GM12878 (cell line): ENCODE measurements around the gene SLC39A7. TPM values are rescaled to one million over a fixed set of nuclear protein-coding genes. Genes with fewer than 3 reads are reported as not detected.

Source experiments
- ATAC-seq: fragments of 200-7000 bp; cut with Tn5 transposase; 3 replicates; pipeline ENCODE4 v1.9.1; 2020; ENCODE audit warnings: mild to moderate bottlenecking, moderate library complexity
- BruUV-seq: library from RNA; stranded (reverse); fragments of 400-500 nt; replicated peaks from 2 replicates; lab custom pipeline; 2021; lab: Mats Ljungman, UMichigan
- CTCF ChIA-PET: fragments of 300-600 bp; sonication (Branson Sonifier 250); formaldehyde crosslinking; extraction: SDS; loops from one replicate; lab custom pipeline; 2021; ENCODE audit warnings: inconsistent platforms; lab: Yijun Ruan, JAX
- POLR2A ChIA-PET: fragments of 350-600 bp; formaldehyde crosslinking; extraction: SDS; loops from one replicate; lab custom pipeline; 2021; ENCODE audit warnings: inconsistent platforms; lab: Charles Lee
- RAD21 ChIA-PET: fragments of 300-600 bp; sonication (Branson Sonifier 250); formaldehyde crosslinking; loops from one replicate; lab custom pipeline; 2023; ENCODE audit warnings: antibody characterized with exemption; ENCODE audit not compliant: unreplicated experiment; lab: Charles Lee
- SMC1A ChIA-PET: fragments of 300-600 bp; sonication (Branson Sonifier 250); formaldehyde crosslinking; loops from one replicate; lab custom pipeline; 2023; ENCODE audit not compliant: unreplicated experiment, uncharacterized antibody; lab: Charles Lee
- DNase-seq: peaks from one replicate; pipeline ENCODE4 v3.0.0-alpha.2; 2011; ENCODE audit warnings: low read depth, low spot score
- FAIRE-seq: peaks from 3 replicates; lab custom pipeline; 2011; peaks lifted over from hg19 to GRCh38; lab: Jason Lieb, UNC
- H2AFZ ChIP-seq: 2 replicates; pipeline ENCODE4 v1.6.0; 2011; ENCODE audit warnings: low read depth, low read length, control low read depth; ENCODE audit not compliant: control insufficient read depth
- H3K27ac ChIP-seq: 2 replicates; pipeline ENCODE4 v1.5.1; 2011; ENCODE audit warnings: control low read depth; ENCODE audit not compliant: control insufficient read depth, insufficient read depth
- H3K27me3 ChIP-seq, 2 experiments: replicated peaks in 1 of 2; 2 replicates each; pipeline versions ENCODE4 v1.6.0 to v1.6.1; 2011; ENCODE audit warnings: low read length in 1 of 2; ENCODE audit not compliant: control insufficient read depth in 2 of 2, insufficient read depth in 2 of 2
- H3K36me3 ChIP-seq, 2 experiments: 2 replicates each; pipeline ENCODE4 v1.5.1; 2011; ENCODE audit warnings: low read length in 1 of 2; ENCODE audit not compliant: control insufficient read depth in 2 of 2, insufficient read depth in 2 of 2
- H3K4me1 ChIP-seq: 2 replicates; pipeline ENCODE4 v1.6.1; 2011; ENCODE audit warnings: mild to moderate bottlenecking, low read length, moderate library complexity, mixed read lengths; ENCODE audit not compliant: control insufficient read depth, insufficient read depth
- H3K4me2 ChIP-seq: 2 replicates; pipeline ENCODE4 v1.6.0; 2011; ENCODE audit warnings: control low read depth; ENCODE audit not compliant: control insufficient read depth, insufficient read depth
- H3K4me3 ChIP-seq: fragments of 200-600 bp; sonication (generic); 2 replicates; pipeline ENCODE4 v1.5.1; 2016
- H3K79me2 ChIP-seq: 2 replicates; pipeline ENCODE4 v1.6.0; 2011; ENCODE audit warnings: low read length; ENCODE audit not compliant: control insufficient read depth, insufficient read depth
- H3K9ac ChIP-seq: 2 replicates; pipeline ENCODE4 v1.8.0; 2011; ENCODE audit warnings: low read length, control low read depth, mixed read lengths; ENCODE audit not compliant: control insufficient read depth, insufficient read depth
- H3K9me3 ChIP-seq: replicated peaks from 3 replicates; pipeline ENCODE4 v1.5.1; 2011; ENCODE audit warnings: mild to moderate bottlenecking, low read length; ENCODE audit not compliant: control insufficient read depth, insufficient read depth
- H4K20me1 ChIP-seq: 2 replicates; pipeline ENCODE4 v1.6.0; 2011; ENCODE audit not compliant: control insufficient read depth, insufficient read depth
- E4F1 ChIP-seq: fragments of 450-650 bp; IDR thresholded peaks from 2 replicates; pipeline ENCODE4 v1.6.1; 2018; ENCODE audit warnings: borderline replicate concordance, mild to moderate bottlenecking; ENCODE audit not compliant: partially characterized antibody
- EGR1 ChIP-seq, 2 experiments: IDR thresholded peaks; 1 replicate in 1 of 2; 2 replicates in 1 of 2; pipeline ENCODE4 v1.6.1; 2011 to 2012; ENCODE audit warnings: low read depth in 2 of 2, low read length in 2 of 2, borderline replicate concordance in 1 of 2, mild to moderate bottlenecking in 1 of 2, moderate library complexity in 1 of 2
- MTA2 ChIP-seq: fragments of 450-650 bp; IDR thresholded peaks from 2 replicates; pipeline ENCODE4 v1.6.1; 2016; ENCODE audit warnings: low read depth, mild to moderate bottlenecking, moderate library complexity
- PKNOX1 ChIP-seq: fragments of 450-650 bp; IDR thresholded peaks from 2 replicates; pipeline ENCODE4 v1.6.1; 2016; ENCODE audit warnings: mild to moderate bottlenecking
- SREBF1 ChIP-seq: IDR thresholded peaks from 2 replicates; pipeline ENCODE4 v1.6.1; 2012; ENCODE audit warnings: mild to moderate bottlenecking, low read length
- TBL1XR1 ChIP-seq: IDR thresholded peaks from 2 replicates; pipeline ENCODE4 v1.6.1; 2012; ENCODE audit warnings: low read depth, low read length, improper control_type of control experiment
- TCF12 ChIP-seq: IDR thresholded peaks from 2 replicates; pipeline ENCODE4 v1.6.1; 2011; ENCODE audit warnings: low read depth, mild to moderate bottlenecking, low read length
- USF2 ChIP-seq: IDR thresholded peaks from 2 replicates; pipeline ENCODE4 v1.6.1; 2011; ENCODE audit warnings: low read depth, low read length, improper control_type of control experiment, borderline replicate concordance
- YBX1 ChIP-seq: fragments of 450-650 bp; IDR thresholded peaks from 2 replicates; pipeline ENCODE4 v1.6.1; 2016; ENCODE audit warnings: antibody characterized with exemption
- ZBTB40 ChIP-seq: fragments of 450-650 bp; IDR thresholded peaks from 2 replicates; pipeline ENCODE4 v1.6.1; 2016; ENCODE audit warnings: mild to moderate bottlenecking, moderate library complexity, borderline replicate concordance
- ZSCAN29 ChIP-seq: fragments of 450-650 bp; IDR thresholded peaks from 2 replicates; pipeline ENCODE4 v1.6.1; 2017; ENCODE audit warnings: mild to moderate bottlenecking, moderate library complexity
- WGBS: methylation state at CpG from one replicate; pipeline ENCODE4 v1.1.6; 2016; ENCODE audit warnings: low lambda C conversion rate; ENCODE audit not compliant: insufficient replicate concordance, insufficient coverage; ENCODE audit errors: missing lambda C conversion rate; 5-methylcytosine and 5-hydroxymethylcytosine counted together
- in situ Hi-C: fragments of 300-500 bp; cut with MboI; formaldehyde crosslinking; loops from 9 replicates; pipeline ENCODE4 v1.14.3; 2018; ENCODE audit warnings: mixed read lengths
- intact Hi-C: fragments of 100-400 bp; cut with micrococcal nuclease; formaldehyde crosslinking; loops from one replicate; pipeline ENCODE4 v1.14.2; 2022; ENCODE audit not compliant: unreplicated experiment
- polyA plus RNA-seq, 11 experiments: library from polyadenylated mRNA; depleted of rRNA in 4 of 11; unstranded in 6 of 11; stranded (reverse) in 5 of 11; fragments of >200 nt; fragmentation: Nextera tagmentation in 4 of 11; fragmentation: Illumina TruSeq in 1 of 11; extraction: Ambion mirVana in 4 of 11; extraction: Trizol in 1 of 11; gene quantifications; 1 replicate in 1 of 11; 2 replicates in 10 of 11; pipeline versions ENCODE4 v1.2.1 to v1.2.3, GENCODE V29; 2011 to 2016; ENCODE audit warnings: inconsistent platforms in 2 of 11, missing spikeins in 2 of 11, low read depth in 1 of 11
- total RNA-seq, 4 experiments: library from RNA; depleted of rRNA in 3 of 4; stranded (reverse); fragments of >200 nt in 3 of 4; fragmentation: Illumina TruSeq in 1 of 4; extraction: Trizol in 1 of 4; gene quantifications; 2 replicates each; pipeline versions ENCODE4 v1.2.1 to v1.2.3, GENCODE V29; 2013 to 2021

Gene SLC39A7
- total and polyA plus RNA-seq, 10 of the 15 experiments (the other 5 are each of a cell fraction or from before 2014, with no cell fraction given): 7.3 to 63.1 (median 40.6) TPM

GRCh38 chr6:33185654-33186187, 14.9 kb upstream of the SLC39A7 start:
- ATAC-seq: no peak
- DNase-seq: no peak
- Histone ChIP-seq H3K4me1 (peaks cover 6% of the 10 kb centered on the region), H3K9ac (no peak overlapping the region), H3K27me3 (no peaks in the 10 kb centered on the region; a peak in 1 of 4 replicates), H3K9me3 (peaks cover 9% of the 10 kb centered on the region), H3K4me2 (no peak overlapping the region), H3K79me2 (no peaks in the 10 kb centered on the region), H4K20me1 (no peaks in the 10 kb centered on the region), H3K27ac (no peak overlapping the region), H3K4me3 (no peak overlapping the region), H3K36me3 (no peaks in the 10 kb centered on the region), H2AFZ (no peak overlapping the region)
- ChIA-PET CTCF (no interaction called here), RAD21 (no interaction called here), SMC1A (no interaction called here), POLR2A (no interaction called here)
- in situ Hi-C loops (no loop called here), intact Hi-C loops (no loop called here)
- WGBS: 0% methylated on average over 2 of the region's 4 CpGs
- BruUV-seq: no TSS peak
- no peak for FAIRE-seq
- TF ChIP-seq YBX1 (no peak), USF2 (no peak), EGR1 (IDR thresholded peaks at IDR 0.05; ENCODE audit: borderline replicate concordance in 1 of 2, low read depth in 2 of 2, low read length in 2 of 2) (no peak), ZSCAN29 (no peak), SREBF1 (no peak), TCF12 (no peak), PKNOX1 (no peak), ZBTB40 (no peak), MTA2 (no peak), TBL1XR1 (no peak), E4F1 (no peak)
